Endothelial cell of umbilical vein (primary cell): ENCODE results near the gene LCN15. TPM values are rescaled to one million over a fixed set of nuclear protein-coding genes. Genes with fewer than 3 reads are reported as not detected.

Source experiments
- BruUV-seq: library from RNA; stranded (reverse); fragments of 400-500 nt; replicated peaks from 2 replicates; lab custom pipeline; 2021; lab: Mats Ljungman, UMichigan
- CTCF ChIA-PET: fragments of 300-600, 350-600 bp; sonication (Branson Sonifier 250); formaldehyde crosslinking; loops from one replicate; lab custom pipeline; 2021; ENCODE audit warnings: antibody characterized with exemption, inconsistent platforms; lab: Charles Lee
- POLR2A ChIA-PET: fragments of 300-600, 350-600 bp; sonication (Branson Sonifier 250); formaldehyde crosslinking; loops from one replicate; lab custom pipeline; 2021; ENCODE audit warnings: antibody characterized with exemption, inconsistent platforms; lab: Charles Lee
- DNase-seq: peaks from one replicate; pipeline ENCODE4 v3.0.0-alpha.2; 2011; ENCODE audit warnings: low read depth, low spot score
- FAIRE-seq: peaks from 2 replicates; lab custom pipeline; 2011; peaks lifted over from hg19 to GRCh38; lab: Jason Lieb, UNC
- H2AFZ ChIP-seq: 2 replicates; pipeline ENCODE4 v1.6.0; 2012; ENCODE audit warnings: low read depth, low read length, control low read depth, inconsistent platforms
- H3K27ac ChIP-seq: 2 replicates; pipeline ENCODE4 v1.5.1; 2011; ENCODE audit warnings: low read depth, mild to moderate bottlenecking, control low read depth, low read length, moderate library complexity; ENCODE audit not compliant: insufficient read depth
- H3K27me3 ChIP-seq, 2 experiments: 2 replicates each; pipeline versions ENCODE4 v1.6.0 to v1.6.1; 2011; ENCODE audit warnings: low read length in 2 of 2, mixed read lengths in 1 of 2; ENCODE audit not compliant: control insufficient read depth in 2 of 2, insufficient read depth in 2 of 2
- H3K36me3 ChIP-seq, 2 experiments: 2 replicates in 1 of 2; 3 replicates in 1 of 2; pipeline ENCODE4 v1.5.1; 2011; ENCODE audit warnings: low read length in 2 of 2, mild to moderate bottlenecking in 1 of 2, moderate library complexity in 1 of 2; ENCODE audit not compliant: control insufficient read depth in 2 of 2, insufficient read depth in 2 of 2; ENCODE audit errors: extremely low read depth in 1 of 2
- H3K4me1 ChIP-seq: 3 replicates; pipeline ENCODE4 v1.5.1; 2011; ENCODE audit warnings: mild to moderate bottlenecking, low read length; ENCODE audit not compliant: control insufficient read depth, insufficient read depth; ENCODE audit errors: extremely low read depth
- H3K4me2 ChIP-seq: 2 replicates; pipeline ENCODE4 v1.6.1; 2011; ENCODE audit warnings: low read length, control low read depth, mixed read lengths; ENCODE audit not compliant: insufficient read depth
- H3K4me3 ChIP-seq, 3 experiments: fragments of 200-600 bp in 1 of 3; sonication (generic), shearing (Covaris generic) in 1 of 3; replicated peaks in 1 of 3; 2 replicates each; pipeline ENCODE4 v1.5.1; 2011 to 2016; ENCODE audit warnings: control low read depth in 3 of 3, low read length in 3 of 3, mild to moderate bottlenecking in 2 of 3, inconsistent platforms in 1 of 3, low read depth in 1 of 3, moderate library complexity in 1 of 3; ENCODE audit not compliant: insufficient read depth in 1 of 3
- H3K79me2 ChIP-seq: 2 replicates; pipeline ENCODE4 v1.6.0; 2012; ENCODE audit warnings: low read length, inconsistent platforms; ENCODE audit not compliant: control insufficient read depth, insufficient read depth
- H3K9ac ChIP-seq: replicated peaks from 2 replicates; pipeline ENCODE3; 2011; ENCODE audit warnings: low read length, control low read depth; ENCODE audit not compliant: insufficient read depth; ENCODE audit errors: extremely low read depth
- H3K9me1 ChIP-seq: replicated peaks from 3 replicates; pipeline ENCODE4 v1.6.0; 2011; ENCODE audit warnings: mild to moderate bottlenecking, low read length; ENCODE audit not compliant: control insufficient read depth, insufficient read depth; ENCODE audit errors: extremely low read depth
- H3K9me3 ChIP-seq: replicated peaks from 2 replicates; pipeline ENCODE4 v1.5.1; 2012; ENCODE audit warnings: low read length, inconsistent platforms; ENCODE audit not compliant: control insufficient read depth, insufficient read depth
- H4K20me1 ChIP-seq: replicated peaks from 2 replicates; pipeline ENCODE3; 2011; ENCODE audit warnings: mild to moderate bottlenecking, low read length; ENCODE audit not compliant: control insufficient read depth, insufficient read depth; ENCODE audit errors: extremely low read depth
- CTCF ChIP-seq, 2 donors: IDR thresholded peaks; 1 replicate in 1 of 2; 2 replicates in 1 of 2; pipeline ENCODE4 v1.5.1; 2011; ENCODE audit warnings: low read length in 2 of 2, mild to moderate bottlenecking in 2 of 2, moderate library complexity in 2 of 2, control low read depth in 1 of 2, inconsistent platforms in 1 of 2, low read depth in 1 of 2; ENCODE audit not compliant: insufficient read depth in 1 of 2; ENCODE audit errors: extremely low read depth in 1 of 2
- EZH2 ChIP-seq: IDR thresholded peaks from 2 replicates; pipeline ENCODE4 v1.6.1; 2012; ENCODE audit warnings: borderline replicate concordance, low read depth, mild to moderate bottlenecking, moderate library complexity, low read length, inconsistent platforms; ENCODE audit not compliant: severe bottlenecking
- FOS ChIP-seq: IDR thresholded peaks from 2 replicates; pipeline ENCODE4 v1.6.1; 2011; ENCODE audit warnings: mild to moderate bottlenecking, low read length, moderate library complexity, borderline replicate concordance; ENCODE audit not compliant: insufficient read depth
- GATA2 ChIP-seq: IDR thresholded peaks from 2 replicates; pipeline ENCODE4 v1.7.0; 2011; ENCODE audit warnings: low read depth, mild to moderate bottlenecking, moderate library complexity, mixed read lengths, low read length; ENCODE audit not compliant: insufficient read length, insufficient read depth
- JUN ChIP-seq: IDR thresholded peaks from 2 replicates; pipeline ENCODE4 v1.6.1; 2011; ENCODE audit warnings: borderline replicate concordance, low read depth; ENCODE audit not compliant: insufficient read length, insufficient read depth
- MAX ChIP-seq: IDR thresholded peaks from 2 replicates; pipeline ENCODE4 v1.6.1; 2011; ENCODE audit not compliant: insufficient read depth, insufficient read length
- MYC ChIP-seq: IDR thresholded peaks from one replicate; pipeline ENCODE4 v1.6.1; 2011; ENCODE audit warnings: mild to moderate bottlenecking, low read depth, low read length
- POLR2A ChIP-seq: IDR thresholded peaks from 2 replicates; pipeline ENCODE4 v1.6.1; 2012; ENCODE audit warnings: low read depth, mild to moderate bottlenecking, control low read depth, low read length
- POLR2AphosphoS5 ChIP-seq: IDR thresholded peaks from 2 replicates; pipeline ENCODE4 v1.6.1; 2012; ENCODE audit warnings: low read depth, mild to moderate bottlenecking, control low read depth, low read length, moderate library complexity; ENCODE audit not compliant: insufficient read depth
- dilution Hi-C: fragments of 300-500 bp; cut with MboI; formaldehyde crosslinking; loops from one replicate; pipeline ENCODE4 v1.15.0; 2019; ENCODE audit warnings: low sequenced_read_pairs; ENCODE audit not compliant: extremely low pct_ligation_motif_present
- intact Hi-C: fragments of 100-400 bp; cut with micrococcal nuclease; formaldehyde crosslinking; loops from one replicate; pipeline ENCODE4 v1.10.0; 2022
- polyA plus RNA-seq, 4 experiments: library from polyadenylated mRNA; depleted of rRNA in 3 of 4; stranded (reverse) in 3 of 4; unstranded in 1 of 4; fragments of >200 nt; gene quantifications; 2 replicates each; pipeline versions ENCODE4 v1.2.1 to v1.2.3, GENCODE V29; 2011 to 2012; ENCODE audit warnings: missing spikeins in 1 of 4
- total RNA-seq: library from RNA; stranded (reverse); gene quantifications from 2 replicates; pipeline ENCODE4 v1.2.3, GENCODE V29; 2021

The LCN15 gene
- total and polyA plus RNA-seq, 2 donors (not counting 3 experiments of a cell fraction or from before 2014, with no cell fraction given): not detected

GRCh38 chr9:136750526-136750925 is 13.8 kb downstream of the LCN15 start:
- intact Hi-C loops: no loop called here
- no peaks in the 10 kb centered on the region for H3K79me2 ChIP-seq
- H3K9me3 ChIP-seq: no peaks in the 10 kb centered on the region
- no peaks in the 10 kb centered on the region for H3K36me3 ChIP-seq
- FAIRE-seq (no peak), DNase-seq (no peak)
- H3K4me2 ChIP-seq: no peak overlapping the region
- no peaks in the 10 kb centered on the region for H4K20me1 ChIP-seq
- no peak overlapping the region for H3K27ac ChIP-seq
- CTCF ChIA-PET: interaction anchor here (2.3 kb wide), 1 partner anchor 10 kb away, joined by 7 read pairs; no protein-coding TSS in a partner anchor
- BruUV-seq: no TSS peak
- no peak overlapping the region for H3K9ac ChIP-seq
- H3K9me1 ChIP-seq: no peaks in the 10 kb centered on the region
- POLR2A ChIA-PET: no interaction called here
- H2AFZ ChIP-seq: no peak overlapping the region
- no peaks in the 10 kb centered on the region for H3K4me1 ChIP-seq
- no peak overlapping the region for H3K4me3 ChIP-seq
- H3K27me3 ChIP-seq: peaks cover 3 to 5% of the 10 kb centered on the region in 2 experiments
- dilution Hi-C loops: no loop called here
- no peak for TF ChIP-seq MYC
- TF ChIP-seq JUN: no peak
- TF ChIP-seq EZH2: no peak
- TF ChIP-seq POLR2AphosphoS5: no peak
- TF ChIP-seq CTCF (IDR thresholded peaks at IDR 0.05; ENCODE audit: extremely low read depth in 1 of 2, insufficient read depth in 1 of 2, low read depth in 1 of 2, low read length in 2 of 2): no peak
- no peak for TF ChIP-seq POLR2A
- no peak for TF ChIP-seq MAX
- no peak for TF ChIP-seq FOS
- TF ChIP-seq GATA2: no peak
